NCI-H1417 treated with DMSO at 0.1 percent for 48 hours (cell line): Measurements from ENCODE around the gene CROCC2.

Experiments used
- DNase-seq: peaks from one replicate; lab custom pipeline; 2025; lab: John Stamatoyannopoulos, UW

CROCC2 gene

DNA sequence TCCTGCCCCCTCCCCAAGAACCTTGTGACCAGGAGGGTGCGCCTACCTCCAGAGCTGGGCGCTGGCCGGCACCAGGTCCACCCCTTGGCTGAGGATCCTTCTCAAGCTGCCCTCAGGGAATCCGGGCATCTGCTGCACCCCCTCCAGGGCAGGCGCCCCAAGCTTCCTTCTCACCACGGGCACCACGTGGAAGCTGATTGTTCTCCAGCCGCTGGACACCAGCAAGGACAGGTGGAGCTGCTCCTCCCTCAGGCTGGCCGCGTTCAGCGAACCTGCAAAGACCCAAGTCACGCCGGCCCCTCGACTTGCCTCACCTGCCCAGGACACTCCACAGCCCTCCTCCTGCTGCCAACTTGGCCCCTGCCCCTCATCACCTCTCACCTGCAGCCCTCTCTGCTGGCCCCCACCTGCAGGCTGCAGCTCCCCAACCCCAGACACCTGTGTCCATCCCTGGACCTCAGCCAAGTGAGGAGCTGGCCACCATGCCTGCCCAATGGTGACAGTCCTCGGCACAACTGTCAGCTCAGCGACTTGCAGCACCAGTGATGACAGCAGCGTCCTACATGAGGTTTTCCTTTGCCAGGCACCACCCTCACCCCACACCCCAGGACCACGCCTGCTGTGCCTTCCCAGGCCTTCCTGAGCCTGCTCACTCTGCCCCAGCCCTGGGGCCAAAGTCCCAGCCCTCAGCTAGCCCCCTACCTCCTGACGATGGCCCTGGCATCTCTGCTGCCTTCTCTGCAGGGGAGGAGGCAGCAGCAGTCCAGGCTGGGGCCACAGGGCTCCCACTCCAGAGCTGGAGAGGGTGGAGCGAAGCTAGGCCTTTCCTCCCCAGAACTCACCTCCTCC lies 14.4 kb upstream of the CROCC2 start:
- no peak for DNase-seq

DNA sequence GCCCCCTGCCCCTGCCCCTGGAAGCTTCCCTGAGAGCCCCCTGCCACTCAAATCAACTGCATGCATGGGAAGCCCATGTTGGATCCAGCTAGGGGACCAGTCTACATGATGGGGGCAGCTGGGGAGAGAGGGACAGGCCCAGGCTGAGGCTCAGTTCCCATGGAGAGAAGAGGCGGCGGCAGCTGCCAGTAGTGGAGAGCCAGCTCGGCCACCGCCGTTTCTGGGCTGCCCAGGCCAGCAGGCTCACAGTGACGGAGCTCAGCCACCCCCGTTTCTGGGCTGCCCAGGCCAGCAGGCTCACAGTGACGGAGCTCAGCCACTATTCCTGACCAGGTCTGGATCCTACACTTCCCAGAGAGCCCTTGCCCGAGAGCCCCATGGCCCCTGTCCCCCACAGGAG lies 13.8 kb upstream of the CROCC2 start:
- DNase-seq = no peak

DNA sequence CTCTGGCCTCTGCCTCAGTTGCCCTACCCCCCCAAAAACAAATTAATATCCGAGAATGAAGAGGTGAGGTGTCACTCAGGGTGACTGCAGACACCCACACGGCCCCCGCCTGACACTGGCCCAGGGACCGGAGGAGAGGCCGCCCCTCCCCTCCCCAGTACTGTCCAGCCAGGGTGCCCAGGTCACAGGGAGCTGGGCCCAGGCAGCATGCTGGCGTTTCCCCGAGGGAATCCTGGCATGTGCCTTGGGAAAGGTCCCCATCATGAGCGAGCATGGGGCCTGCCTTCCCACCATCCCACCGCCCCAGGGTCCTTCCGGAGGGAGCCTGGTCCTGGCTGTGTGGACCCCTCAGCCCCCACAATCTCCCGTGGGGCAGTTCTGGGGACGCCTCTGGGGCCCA lies 13.2 kb upstream of the CROCC2 start:
- no peak for DNase-seq

DNA sequence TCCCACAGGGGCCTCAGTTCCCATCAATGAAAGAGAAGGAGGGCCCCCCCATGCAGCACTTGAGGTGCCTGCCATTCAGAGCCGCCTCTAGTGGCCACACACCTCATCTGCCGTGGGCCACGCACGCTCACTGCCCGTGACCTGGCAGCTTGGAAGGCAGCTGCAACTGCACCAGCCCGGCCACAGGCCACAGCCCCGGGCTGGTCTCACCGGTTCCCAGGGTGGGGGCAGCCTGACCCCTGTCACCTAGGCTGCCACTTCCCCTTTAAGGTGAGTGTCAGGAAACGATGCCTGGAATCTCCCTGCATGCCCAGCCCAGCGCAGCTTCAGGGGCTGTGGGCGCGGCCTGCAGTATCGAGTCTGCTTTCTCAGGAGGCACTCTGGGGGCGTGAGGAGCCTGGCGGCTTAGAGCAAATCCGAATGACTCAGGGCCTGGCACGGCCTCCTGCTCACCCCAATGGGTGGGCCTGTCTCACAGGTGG lies 12.7 kb upstream of the CROCC2 start:
- DNase-seq = no peak

DNA sequence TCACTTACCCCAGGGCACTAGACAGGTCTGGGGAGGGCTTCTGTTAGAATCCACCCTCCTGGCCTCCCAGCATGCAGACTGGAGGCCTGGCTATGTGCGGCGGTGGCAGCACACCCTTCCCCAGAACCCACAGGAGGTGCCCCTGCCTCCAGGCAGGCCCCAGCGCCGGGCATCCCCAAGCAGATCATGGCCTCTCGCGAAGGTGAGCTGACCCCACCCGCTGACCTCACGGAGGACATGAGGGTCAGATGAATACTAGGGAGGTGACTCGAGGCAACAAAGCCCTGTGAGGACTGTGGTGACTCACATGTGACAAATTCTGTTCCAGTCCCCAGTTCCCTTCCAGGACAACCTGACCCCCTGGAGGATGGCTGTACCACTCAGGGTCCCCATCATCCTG lies 12.1 kb upstream of the CROCC2 start:
- DNase-seq = no peak

DNA sequence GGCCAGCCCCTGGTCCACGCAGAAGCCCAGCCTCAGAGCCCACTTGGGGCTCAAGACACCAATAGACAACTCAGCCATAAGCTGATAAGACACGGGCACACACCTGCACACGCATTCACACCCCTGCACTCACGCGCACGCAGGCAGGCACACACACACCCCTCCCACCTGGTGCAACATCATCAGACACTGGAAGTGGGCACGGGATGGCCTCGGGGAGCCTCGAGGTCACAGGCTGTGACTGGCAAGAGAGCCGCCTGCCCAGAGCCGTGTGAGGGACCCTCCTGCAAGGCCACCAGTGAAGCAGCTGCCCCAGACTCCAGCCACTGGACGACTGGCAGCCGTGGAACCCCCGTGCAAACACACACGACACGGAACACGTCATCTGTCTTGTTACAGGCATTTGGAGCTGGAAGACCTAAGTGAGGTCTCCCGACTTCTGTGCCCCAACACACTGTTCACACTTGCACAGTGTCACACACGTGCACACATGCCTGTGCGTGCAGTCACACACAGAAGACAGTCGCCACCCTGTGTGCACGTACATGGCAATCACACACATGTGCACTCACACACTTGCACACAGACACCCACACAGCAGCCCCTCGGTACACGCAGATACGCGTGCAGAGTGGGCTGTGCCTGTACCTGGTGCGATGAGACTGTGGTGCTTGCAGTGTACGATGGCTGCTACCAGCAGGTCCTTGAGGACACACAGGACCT lies 11.1 kb upstream of the CROCC2 start:
- no peak for DNase-seq

DNA sequence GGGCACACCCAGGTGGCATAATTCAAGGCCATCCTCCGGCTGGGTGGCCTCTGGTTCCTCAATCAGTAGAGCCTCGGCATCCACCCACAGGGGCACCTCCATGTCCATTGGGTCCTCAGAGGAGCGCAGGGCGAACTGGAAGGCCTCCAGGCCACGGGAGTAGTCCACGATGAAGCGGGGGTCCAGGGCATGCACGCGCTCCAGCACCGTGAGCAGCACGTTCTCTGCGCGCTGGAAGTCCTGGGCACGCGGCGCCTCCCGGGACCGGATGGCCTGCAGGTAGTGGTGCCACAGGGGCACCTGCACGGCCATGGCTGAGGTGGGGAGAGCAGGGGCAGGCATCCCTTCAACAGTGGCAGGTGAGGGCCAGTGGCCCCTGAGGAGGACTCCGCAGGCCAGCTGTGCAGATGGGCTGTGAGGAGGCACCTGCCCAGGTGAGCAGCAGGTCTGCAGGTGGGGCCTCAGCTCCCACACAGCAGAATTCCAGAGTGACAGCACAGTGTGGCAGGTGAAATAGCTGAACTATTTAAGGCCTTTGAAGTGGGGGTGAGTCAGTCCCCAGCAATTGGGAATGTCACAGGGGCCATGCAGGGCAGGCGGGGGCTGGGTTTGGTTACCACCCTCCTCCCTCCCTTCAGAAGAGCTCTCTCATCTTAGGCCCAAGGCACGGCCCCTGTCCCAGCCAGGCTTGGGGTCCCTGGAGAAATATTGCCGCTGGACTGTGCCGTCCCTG lies 10.3 kb upstream of the CROCC2 start, which contains the start of gene MAB21L4:
MAB21L4 (minus strand) TSS at position 501 of the 733 bp plus-strand sequence; CDS start at position 342, 159 bp downstream.
- no peak for DNase-seq

DNA sequence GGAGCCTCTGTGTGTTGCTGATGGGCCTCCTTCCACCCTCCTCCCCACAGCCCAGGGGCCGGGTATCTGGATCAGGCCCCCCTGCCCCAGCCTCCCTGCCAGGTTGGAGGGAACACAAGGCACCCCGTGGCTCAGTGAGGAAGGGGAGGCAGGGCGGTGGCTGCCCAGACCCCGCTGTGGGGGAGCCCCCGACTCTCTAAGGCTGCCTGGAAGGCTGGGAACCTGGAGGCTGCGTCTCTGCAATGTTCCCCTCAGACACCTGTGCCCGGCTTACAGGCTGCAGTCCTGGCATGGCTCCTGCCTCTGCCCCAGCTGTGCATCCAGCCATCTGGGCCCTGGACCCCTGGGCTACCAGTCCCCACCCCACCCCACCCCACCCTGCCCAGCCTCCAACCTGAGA lies 9.7 kb upstream of the CROCC2 start:
- no peak for DNase-seq

DNA sequence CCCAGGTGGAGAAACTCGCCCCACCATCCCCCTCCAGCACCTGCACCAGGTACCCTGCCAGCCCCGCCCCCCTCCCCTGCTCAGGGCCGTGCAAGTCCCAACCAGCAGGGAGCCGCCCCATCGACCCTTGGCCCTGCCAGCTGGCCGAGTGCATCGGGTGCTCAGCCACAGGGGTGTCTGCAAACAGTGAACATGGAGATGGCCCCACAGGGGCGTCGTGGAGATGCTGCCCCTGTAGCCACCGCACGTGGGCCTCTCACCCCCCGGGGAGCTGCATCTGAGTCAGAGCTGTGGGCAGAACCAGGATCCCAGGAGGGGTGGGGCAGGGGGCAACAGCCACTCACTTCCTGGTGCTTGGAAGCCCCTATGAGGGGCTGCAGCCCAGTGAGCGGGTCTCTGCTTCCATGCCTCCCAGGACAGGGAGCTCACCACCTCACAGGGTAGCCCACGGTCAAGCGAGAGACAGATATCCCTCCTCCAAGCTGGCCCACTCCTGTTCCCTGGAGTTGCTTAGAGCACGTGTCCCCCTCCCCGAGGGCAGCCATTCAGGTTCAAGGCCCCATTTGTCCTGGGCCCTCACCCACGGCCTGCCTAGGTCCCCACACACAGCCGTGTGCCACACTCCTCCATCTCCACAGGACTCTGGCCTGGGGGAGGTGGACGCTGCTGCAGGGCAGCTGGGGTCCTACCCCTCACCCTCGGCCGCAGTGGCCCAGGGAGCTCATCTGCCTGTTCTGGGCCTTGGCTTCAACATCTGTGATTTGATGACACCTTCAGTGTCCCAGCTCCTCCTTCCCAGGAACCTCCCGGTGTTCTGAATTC lies 9.1 kb upstream of the CROCC2 start:
- DNase-seq = no peak

DNA sequence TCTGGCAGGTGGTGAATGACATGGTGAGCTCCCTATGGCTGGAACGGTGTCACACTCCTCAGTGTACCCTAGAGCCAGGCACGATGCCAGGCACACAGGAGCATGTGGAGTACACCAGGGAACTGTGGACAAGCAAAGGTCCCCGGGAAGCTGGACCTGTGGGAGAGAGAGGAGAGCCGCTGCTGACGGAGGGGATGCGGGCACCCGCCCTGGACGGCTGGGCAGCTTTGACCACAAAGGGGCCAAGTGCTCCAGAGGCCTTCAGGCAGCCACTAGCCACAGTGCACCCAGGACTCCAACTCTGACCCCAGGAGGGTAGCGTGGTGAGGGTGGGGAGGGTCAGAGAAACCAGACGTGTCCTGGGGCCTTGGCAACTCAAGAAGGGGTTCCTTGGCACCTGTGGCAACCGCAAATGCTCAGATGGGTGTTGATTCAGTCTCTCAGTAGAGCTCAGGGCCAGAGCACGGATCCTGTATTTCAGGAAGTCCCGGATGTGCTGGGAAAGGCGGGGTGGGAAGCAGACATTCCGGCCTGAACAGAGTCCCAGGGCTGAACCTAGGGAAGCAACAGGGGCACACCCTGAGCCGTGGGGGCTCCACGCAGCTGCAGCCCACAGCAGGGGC lies 7.9 kb upstream of the CROCC2 start:
- no peak for DNase-seq

DNA sequence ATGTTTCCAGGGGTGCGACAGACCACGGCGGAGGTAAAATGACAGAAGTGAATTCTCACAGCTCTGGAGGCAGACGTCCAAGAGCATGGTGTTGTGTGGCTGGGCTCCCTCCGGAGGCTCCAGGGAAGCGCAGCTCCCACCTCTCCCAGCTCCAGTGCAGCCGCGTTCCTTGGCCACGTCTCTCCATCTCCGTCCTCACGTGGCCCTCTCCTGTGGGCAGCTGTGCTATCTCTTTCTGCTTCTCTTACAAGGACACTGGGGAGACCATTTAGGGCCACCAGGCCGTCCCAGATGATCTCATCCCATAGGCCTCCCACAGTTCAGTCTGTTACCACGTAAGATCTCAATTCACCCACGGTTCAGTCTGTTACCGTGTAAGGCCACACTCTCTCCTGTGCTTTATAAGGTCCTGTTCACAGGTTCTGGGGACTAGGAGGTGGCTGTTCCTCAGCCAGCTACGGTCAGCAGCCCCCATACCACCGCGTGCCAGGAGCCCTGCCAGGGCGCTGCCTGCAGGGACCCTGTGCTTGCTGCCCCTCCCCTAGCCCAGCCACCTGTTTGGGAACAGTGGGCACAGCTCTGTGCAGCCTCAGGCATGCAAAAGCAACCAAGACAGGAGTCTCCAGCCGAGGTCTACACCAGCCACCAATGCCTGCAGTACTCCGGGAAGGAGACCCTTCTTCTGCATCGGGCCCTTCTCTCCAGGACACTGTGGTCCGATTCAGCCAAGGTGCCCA lies 7.2 kb upstream of the CROCC2 start:
- DNase-seq = no peak

DNA sequence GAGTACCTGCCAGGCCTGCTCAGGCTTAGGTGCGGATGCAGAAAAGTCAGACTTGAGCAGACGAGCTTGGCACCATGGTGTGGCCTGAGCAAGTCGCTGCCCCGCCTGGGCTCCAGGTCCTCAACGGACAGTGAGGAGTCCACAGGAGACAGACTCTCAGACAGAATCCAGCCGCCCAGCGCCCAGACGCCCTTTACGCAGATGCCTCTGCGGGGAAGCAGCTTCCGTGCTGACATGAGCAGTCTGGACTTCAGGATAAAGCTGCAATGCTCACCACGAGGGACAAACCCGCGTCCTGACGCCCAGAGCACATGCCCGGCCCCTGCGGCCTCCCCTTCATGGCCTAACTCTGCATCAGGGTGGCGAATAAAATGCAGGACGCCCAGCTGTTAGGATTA lies 6.7 kb upstream of the CROCC2 start:
- no peak for DNase-seq

DNA sequence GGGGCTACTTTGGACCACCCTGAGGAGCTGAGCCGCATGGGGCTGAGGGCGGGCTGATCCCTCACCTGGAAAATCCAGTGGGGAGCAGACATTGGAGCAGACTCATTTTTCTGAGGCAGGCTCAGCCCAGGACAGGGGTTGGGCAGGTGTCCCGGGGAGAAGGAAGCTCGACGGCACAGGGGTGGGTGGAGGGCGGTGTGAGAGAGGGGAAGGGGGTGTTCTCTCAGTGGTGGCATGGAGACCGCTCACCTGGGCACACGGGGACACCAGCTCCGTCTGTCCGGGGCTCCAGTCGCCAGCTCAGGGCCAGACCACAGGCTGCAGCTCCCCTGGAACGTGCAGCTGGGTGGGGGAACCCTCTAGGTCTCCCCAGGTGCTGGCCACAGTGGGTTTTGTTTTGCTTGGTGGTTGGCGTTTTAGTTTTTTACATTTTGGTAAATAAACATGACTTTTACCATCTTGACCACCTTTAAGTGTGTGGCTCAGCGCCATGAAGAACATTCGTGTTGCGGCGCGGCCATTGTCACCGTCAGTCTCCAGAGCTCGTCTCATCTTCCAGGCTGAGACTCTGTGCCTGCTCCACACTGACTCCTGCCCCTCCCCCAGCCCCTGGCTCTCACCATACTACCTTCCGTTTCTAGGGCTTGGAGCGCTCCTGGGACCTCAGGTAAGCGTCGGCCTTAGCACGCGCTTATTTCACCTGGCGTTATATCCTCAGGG lies 5.8 kb upstream of the CROCC2 start:
- no peak for DNase-seq

DNA sequence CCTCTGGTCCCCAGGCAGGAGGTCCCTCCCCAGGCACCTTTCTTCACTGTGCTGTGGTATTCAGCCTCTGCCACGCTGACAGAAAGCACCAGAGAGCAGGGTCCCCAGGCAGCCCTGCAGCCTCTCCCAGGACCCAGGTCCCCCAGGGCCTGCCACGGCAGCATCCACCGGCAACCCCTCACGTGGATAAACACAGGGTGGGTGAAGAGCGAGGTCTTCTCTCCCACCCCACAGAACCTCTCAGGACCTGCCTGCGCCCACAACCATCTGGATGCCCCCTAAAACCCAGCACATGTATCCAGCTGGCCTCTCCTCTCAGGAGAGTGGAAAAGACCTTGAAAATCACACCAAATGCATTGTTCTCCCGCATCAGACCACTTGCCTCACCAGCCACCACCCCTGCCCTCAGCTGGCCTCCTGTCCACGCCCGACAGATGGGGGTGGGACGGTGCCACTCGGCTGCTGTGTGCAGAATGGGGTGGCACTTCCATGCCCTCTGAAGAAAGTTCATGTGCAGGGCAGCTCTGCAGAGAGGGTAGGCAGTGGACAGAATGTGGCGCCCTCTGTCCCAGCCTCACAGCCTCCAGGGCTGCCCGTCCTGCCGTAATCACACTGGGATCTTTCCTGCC lies 4.0 kb upstream of the CROCC2 start:
- no peak for DNase-seq

DNA sequence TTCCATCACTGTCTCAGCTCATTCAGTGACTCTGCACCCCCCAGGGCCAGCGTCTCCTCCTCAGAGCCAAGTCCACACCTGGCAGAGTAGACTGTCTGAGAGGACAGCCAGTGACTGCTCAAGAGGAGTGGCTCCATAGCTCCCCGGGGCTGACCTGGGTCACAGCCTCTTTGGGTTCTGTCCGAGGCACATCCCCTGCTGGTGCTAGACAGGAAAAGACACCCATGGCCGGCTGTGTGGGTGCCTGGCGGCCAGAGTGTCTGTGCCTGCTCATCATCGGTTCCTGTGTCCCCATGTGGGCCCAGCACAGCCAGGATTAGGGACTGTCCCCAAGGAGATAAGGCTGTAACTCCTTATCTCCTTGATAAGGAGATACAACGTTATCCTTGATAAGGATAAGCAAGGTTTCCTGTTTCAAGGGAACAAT lies 3.5 kb upstream of the CROCC2 start:
- DNase-seq = no peak

DNA sequence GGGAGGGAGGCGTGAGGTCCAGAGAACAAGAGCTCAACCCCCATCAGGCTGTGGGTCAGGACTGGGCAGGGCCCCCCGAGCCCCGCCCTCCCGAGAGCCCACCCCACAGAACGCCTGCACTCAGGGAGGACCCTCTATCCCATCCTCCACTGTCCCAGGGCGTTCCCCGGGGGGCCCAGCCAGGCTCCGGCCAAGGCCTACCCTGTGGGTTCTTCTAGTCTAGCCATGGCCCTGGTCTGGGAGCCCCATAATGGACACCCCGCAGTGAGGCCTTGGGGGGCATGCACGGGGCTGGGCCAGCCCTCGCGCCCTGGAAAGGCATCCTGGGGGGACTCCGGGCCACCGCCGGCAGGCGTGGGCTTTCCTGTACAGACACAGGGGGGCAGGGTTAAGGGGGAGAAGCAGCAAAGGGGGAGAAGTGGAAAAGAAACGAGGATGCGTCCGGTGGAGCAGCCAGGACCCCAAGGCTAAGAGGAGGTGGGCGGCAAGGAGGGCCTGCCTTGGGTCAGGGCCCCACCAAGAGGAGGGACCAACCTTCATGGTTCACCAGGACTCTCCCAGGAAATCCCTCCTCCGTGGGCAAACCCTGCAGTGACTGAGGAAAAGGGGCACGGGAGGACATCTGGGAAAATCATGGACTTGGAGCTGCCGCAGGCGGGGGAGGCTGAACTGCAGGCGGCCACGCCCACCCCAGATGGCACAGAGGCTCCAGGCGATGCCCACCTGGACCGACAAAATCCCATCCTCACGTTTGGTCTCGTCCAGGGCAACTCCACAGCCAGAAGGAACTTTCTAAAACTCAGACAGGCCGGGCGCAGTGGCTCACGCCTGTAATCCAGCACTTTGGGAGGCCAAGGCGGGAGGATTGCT lies 2.7 kb upstream of the CROCC2 start:
- no peak for DNase-seq

DNA sequence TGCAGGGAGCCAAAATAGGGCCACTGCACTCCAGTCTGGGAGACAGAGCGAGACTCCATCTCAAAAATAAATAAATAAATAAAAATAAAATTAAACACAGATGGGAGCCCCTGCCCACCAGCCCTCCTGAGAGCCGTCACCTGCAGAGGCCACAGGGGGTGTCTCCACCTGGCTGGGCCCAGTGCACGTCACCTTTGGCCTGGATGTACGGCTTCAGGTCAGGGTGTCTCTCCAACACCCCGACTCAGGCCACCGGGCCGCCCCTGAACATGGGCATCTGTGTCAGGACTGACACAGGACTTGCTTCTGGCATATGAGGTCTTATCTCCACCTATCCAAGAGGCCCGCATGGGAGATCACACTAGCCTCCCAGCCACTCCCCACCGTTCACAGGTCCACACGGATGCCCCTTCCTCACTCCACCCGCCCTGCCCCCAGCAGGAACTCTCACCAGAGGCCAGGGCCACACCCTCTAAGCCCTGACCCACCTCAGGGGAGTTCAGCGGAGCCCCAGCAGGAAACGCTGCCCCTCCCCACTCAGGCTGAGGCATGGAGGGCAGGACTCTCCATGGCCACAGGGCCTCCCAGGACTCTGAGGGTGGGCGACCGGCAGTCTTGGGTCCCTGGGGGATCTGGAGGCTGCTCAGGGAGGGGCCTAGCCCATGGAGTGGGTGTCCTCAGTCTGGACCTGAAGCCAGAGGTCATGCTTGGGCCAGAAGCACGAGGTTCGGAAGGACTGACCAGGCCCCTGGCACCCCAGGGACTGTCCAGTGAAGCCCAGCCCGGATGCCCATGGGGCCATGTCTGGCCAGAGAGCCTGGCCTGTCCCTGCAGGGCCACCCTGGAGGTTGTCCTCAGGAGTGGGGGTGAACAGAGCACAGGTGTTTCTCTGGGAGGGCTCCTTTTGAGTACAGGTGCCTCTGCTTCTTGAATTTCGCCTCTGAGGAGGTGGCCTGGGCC lies 1.6 kb upstream of the CROCC2 start:
- DNase-seq = no peak
